GM21381 (cell line): Measurements from ENCODE around the gene GPR107.

ENCODE experiments used
- ATAC-seq: cut with Tn5 transposase; IDR thresholded peaks from one replicate; pipeline ENCODE4 v1.9.1; 2021; ENCODE audit warnings: mild to moderate bottlenecking, moderate library complexity; ENCODE audit not compliant: unreplicated experiment

GPR107 gene

DNA sequence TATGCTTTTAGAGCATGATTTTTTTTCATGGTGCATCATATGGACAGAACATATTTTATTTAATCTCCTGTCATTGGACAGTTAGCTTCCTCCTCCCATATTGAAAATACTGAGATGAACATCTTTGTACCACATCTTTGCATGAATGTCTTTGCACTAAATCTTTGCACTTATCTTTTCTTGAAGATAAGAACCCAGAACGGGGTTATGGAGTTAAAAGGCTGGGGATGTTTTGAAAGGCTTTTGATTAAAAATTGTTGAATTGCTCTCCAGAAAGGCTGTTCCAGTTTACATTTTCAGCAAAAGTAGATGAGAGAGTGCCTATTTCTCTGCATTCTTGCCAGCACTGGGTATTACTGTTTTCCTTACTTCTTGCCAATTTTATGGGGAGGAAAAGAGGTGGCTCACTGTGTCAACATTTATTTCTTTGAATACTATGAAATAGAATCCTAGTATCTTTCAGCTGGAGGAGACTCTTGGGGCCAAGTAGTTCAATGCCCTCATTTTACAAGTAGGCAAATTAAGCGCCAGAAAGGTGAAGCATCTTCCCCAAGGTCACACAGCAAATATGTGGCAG is 125.7 kb downstream of the GPR107 start:
- ATAC-seq = no peak

DNA sequence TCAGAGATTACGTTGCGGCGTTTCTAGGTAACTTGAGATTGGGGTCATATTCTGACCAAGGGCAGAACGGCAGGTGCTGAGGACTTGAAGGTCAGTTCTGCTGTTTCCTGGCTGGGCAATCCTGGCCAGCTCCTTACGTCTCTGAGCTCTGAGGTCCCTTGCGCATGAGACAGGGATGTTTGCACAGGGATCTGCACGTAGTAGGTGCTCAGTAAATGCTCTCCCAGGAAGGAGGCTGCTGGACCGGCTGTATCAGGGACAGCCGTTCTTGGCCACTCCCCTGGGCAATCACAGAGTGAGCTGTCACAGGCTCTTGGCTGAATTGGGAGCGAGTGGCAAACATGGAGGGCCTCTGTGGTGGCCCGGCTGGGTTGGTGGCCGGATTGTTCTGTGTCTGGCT is 126.8 kb downstream of the GPR107 start:
- no peak for ATAC-seq

DNA sequence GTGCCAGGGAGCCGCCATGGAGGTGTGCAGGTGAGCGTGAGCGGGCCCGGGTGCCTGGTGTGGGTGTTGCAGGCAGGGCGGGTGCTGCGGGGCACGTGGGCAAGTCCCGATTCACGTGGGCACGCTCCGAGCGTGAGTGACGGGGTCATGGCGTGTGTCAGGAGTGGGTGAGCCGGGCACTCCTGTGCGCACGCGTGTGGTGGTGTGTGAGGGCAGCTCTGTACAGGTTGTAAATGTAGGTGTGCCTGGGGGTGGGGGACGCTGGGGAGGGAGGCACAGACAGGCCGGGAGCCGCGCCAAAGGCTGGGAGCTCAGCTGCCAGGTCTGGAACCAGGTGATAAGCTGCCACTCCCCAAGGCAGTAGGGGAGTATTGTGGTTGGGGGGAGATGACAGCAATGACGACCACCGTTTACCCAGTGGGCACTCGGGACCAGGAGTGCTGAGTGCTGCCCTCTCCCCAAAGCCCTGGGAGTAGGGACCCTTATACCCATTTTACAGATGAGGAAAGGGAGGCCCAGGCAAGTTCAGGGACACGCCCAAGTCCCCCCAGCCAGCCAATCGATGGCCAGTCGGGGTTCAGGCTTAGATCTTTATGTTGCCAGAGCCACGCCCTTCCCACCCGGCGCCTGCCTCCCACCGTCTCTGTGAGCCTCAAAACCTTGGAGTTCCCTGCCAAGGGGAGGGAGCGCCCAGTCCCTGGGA is 128.1 kb downstream of the GPR107 start:
- ATAC-seq = no peak

DNA sequence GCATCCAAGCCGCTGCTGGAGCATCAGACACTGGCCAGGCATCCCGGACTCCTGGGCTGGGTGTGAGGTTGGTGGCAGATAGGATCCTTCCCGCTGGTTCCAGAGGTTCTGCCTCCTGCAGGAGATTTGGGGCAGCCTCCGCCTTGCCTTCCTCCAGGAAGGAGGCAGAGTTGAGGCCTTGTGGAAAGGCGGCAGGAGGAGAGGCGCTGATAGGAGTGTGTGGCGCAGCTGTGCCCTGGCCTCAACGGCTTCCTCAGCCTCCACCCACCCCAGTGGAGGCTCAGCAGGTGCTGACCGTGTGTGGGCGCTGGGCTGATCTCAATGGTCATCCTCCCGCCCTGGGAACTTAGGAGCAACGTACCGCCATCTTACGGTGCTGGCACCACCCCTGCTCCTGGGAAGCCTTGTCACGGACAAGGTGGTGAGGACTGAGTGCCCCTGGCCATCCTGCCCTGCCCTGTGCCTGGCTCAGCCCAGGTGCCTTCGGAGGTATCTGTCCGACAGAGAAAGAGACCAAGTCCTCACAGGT is 128.7 kb downstream of the GPR107 start:
- ATAC-seq = no peak

DNA sequence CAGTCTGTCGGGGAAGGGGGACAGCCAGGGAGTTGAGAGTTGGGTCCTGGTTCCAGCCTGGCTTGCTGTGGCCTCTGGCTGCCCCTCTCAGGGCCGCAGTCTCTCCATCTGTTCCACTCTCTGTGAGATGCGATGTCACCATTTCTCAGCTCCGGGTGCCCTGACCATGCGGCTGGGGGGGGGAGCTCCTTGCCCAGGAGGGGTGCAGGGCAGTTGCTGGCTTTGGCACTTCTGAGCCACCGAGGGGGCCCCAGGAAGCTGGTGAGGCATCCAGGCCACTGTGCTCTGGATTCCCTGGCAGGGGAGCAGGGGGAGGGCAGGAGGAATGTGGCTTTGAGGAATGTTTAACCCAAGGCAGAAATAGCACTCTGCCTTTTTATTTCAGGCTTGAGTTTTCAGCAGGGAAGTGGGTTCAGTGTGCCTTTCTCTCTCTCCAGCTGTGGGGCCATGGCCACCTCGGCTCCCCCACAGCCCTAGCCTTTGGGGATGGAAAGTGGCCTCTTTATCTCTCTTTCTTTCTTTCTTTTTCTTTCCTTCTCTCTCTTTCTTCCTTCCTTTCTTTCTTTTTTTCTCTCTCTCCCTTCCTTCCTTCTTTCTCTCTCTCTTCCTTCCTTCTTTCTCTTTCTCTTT is 129.5 kb downstream of the GPR107 start:
- no peak for ATAC-seq

DNA sequence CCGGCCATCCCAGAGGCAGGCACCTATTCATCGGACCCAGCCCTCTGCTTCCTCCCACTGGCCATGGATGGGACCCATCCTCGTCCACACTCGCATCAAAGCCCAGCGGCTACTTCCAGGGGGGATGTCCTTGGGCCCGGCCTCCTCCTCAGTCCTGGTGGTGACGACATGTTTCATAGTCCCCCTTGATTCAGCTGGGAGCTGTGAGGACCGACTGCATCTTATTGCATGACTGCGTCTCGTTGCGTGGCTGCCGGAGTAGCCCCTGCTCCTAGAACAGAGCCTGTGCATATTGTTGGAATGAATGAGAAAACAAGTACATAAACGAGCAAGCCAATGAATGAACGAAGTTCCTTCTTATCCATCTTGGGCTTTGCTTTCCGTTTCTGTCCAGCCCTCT is 131.3 kb downstream of the GPR107 start:
- ATAC-seq = no peak

DNA sequence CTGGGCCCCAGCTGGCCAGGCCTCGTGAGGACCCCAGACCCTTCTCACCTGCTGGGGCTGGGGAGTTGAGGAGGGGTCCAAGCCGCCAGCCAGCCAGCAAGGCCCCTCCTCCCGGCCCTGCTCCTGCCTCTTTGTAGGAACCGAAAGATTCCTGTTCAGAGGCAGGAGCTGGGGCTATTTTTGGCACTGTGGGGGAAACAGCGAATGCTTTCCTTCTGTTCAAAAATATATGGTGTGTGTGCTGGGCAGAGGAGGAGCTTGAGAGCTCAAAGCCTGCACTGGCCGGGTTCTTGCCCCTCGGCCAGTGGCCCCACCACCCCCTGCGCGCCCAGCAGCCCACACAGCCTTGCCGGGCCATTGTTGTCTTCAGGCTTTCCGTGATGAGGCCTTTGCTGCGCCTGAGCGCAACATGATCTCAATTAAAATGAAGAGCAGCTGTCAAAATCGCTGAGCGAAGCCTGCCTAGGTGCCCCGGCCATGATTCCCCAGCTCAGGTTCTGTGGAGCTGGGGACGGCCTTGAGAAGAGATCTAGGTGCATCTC is 131.9 kb downstream of the GPR107 start:
- no peak for ATAC-seq

DNA sequence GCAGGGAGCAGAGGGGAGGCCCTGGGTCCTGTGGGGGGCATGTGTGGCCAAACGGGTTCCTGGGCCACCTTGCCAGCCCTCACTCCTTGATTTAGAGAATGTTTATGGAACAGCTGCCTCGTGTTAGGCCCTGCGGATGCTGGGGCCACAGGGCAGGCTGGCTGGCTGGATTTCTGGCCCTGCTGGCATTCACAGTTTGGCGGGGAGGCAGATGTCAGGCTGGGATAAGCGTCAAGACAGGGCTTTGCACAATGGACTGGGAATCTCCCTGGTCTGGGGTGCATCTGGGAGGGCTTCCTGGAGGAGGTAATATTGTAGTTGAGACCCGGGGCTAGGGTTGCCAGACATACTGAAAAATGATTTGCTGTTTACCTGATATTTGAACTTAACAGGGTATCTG is 132.3 kb downstream of the GPR107 start:
- no peak for ATAC-seq

DNA sequence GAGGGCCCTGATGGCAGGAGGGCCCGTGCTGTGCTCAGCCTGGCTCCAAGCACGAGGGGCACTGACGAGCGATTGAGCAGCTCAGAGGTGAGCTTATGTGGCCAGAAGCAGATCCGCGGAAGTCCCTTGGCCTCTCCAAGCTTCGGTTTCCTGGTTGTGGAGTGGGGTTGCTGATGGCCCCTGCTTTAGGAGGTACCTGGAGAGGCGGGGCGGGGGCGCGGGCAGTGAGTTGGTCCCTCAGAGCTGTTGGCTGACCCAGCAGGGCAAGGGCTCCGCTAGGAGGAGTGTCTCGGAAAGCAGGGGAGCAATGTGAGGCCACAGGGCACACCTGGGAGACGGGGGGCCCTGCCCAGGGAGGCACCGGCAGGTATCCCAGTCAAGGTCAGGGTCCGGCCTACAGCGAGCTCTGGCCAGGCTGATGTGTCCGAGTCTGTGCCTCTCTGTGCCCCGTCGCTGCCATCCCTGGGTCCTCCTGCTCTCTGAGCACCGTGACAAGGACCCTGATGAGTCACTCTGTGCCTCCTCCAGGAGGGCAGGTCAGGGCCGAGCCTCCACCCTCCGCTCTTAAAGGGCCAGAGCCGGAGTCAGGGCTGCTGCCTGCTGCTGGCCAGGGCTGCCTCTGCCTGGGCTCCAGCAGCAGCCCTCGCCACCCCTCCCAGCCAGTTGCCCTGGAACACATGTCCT is 133.3 kb downstream of the GPR107 start:
- ATAC-seq = no peak

DNA sequence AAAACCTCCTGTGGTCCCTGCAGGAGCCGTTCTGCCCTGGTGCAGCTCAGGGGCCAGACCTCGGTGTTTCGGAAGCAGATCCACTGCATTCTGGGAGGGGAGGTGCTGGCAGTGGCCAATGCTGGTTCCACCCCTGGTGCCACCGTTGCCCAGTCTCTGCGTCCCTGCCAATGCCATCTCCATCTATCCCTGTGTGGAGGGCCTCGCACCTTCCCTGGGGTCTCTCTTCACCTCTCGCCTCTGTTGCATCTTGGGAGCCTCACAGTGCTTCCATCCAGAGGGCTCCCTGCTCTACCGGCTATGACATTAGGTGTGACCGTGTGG is 133.8 kb downstream of the GPR107 start:
- ATAC-seq = no peak

DNA sequence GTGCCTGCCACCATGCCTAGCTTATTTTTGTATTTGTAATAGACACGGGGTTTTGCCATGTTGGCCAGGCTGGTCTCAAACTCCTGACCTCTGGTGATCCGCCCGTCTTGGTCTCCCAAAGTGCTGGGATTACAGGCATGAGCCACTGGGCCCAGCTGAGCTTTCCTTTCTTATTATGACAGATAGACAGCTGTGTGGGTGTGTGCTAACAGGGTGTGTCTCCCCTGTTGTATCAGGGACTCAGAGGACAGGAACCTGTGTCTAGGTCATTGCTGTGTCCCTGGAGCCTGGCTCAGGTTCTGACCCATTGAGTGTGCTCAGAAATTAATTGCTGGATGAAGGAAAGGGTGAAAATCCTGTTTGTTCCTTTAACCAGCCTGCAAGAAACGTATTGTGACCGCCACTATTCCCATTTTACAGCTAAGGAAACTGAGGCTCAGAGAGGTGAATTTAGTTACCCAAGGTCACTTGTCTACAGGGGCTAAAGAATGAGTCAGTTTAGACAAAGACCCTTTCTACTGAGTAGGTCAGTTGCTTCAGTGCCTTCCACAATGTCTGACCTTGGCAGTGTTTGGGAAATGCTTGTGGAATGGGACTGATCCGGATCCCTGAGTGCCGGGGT is 135.3 kb downstream of the GPR107 start:
- ATAC-seq = no peak
